ENCODE data around the gene AASDH.

GRCh38 chr4:56435140-56435926 lies 48.0 kb upstream of the AASDH start, which contains the start of gene PPAT:
- TF ChIP-seq, protein P1, sequence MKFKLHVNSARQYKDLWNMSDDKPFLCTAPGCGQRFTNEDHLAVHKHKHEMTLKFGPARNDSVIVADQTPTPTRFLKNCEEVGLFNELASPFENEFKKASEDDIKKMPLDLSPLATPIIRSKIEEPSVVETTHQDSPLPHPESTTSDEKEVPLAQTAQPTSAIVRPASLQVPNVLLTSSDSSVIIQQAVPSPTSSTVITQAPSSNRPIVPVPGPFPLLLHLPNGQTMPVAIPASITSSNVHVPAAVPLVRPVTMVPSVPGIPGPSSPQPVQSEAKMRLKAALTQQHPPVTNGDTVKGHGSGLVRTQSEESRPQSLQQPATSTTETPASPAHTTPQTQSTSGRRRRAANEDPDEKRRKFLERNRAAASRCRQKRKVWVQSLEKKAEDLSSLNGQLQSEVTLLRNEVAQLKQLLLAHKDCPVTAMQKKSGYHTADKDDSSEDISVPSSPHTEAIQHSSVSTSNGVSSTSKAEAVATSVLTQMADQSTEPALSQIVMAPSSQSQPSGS (CRISPR knock-in tag; IDR thresholded peaks at IDR 0.05; ENCODE audit: borderline replicate concordance, low read depth) = no peak
- peak; percentile 60; the same call in 1 of the 2 replicates for TF ChIP-seq HMGXB4 (CRISPR knock-in tag; IDR thresholded peaks at IDR 0.05)
- TF ChIP-seq, protein P2, sequence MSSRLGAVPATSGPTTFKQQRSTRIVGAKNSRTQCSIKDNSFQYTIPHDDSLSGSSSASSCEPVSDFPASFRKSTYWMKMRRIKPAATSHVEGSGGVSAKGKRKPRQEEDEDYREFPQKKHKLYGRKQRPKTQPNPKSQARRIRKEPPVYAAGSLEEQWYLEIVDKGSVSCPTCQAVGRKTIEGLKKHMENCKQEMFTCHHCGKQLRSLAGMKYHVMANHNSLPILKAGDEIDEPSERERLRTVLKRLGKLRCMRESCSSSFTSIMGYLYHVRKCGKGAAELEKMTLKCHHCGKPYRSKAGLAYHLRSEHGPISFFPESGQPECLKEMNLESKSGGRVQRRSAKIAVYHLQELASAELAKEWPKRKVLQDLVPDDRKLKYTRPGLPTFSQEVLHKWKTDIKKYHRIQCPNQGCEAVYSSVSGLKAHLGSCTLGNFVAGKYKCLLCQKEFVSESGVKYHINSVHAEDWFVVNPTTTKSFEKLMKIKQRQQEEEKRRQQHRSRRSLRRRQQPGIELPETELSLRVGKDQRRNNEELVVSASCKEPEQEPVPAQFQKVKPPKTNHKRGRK (CRISPR knock-in tag; IDR thresholded peaks at IDR 0.05; ENCODE audit: borderline replicate concordance) = no peak
- no peak for TF ChIP-seq CTCF (IDR thresholded peaks at IDR 0.05)
- no peak; the same call in 1 of the 2 replicates for TF ChIP-seq TEAD1 (CRISPR knock-in tag; IDR thresholded peaks at IDR 0.05)
- peak; percentile 66 for TF ChIP-seq FOXK1 (CRISPR knock-in tag; IDR thresholded peaks at IDR 0.05)
- TF ChIP-seq CREM (CRISPR knock-in tag; IDR thresholded peaks at IDR 0.05) = peak; percentile 70; the same call in 1 of the 2 replicates
